H9 (cell line): ENCODE data around the gene PHTF1. TPM values are rescaled to one million over a fixed set of nuclear protein-coding genes. Genes with fewer than 3 reads are reported as not detected.

Source experiments
- DNase-seq: peaks from one replicate; pipeline ENCODE4 v3.0.0-alpha.2; 2017
- H2AFZ ChIP-seq: one replicate; pipeline ENCODE4 v1.6.1; 2013; ENCODE audit warnings: mild to moderate bottlenecking, low read length, control low read depth, moderate library complexity
- H2AK5ac ChIP-seq: 2 replicates; pipeline ENCODE4 v1.6.1; 2013; ENCODE audit warnings: low read length, control low read depth, mixed read lengths; ENCODE audit not compliant: insufficient read length
- H2BK120ac ChIP-seq: one replicate; pipeline ENCODE4 v1.6.1; 2013; ENCODE audit warnings: low read depth, mild to moderate bottlenecking, low read length, control low read depth, inconsistent platforms; ENCODE audit not compliant: poor library complexity, severe bottlenecking
- H2BK12ac ChIP-seq: 2 replicates; pipeline ENCODE4 v1.6.1; 2013; ENCODE audit warnings: low read length, control low read depth, mixed read lengths, low read depth; ENCODE audit not compliant: insufficient read length
- H2BK15ac ChIP-seq: 2 replicates; pipeline ENCODE4 v1.6.1; 2013; ENCODE audit warnings: low read depth, low read length, control low read depth
- H2BK20ac ChIP-seq: one replicate; pipeline ENCODE4 v1.6.1; 2013; ENCODE audit warnings: low read depth, mild to moderate bottlenecking, low read length, control low read depth, inconsistent platforms; ENCODE audit not compliant: poor library complexity, severe bottlenecking
- H2BK5ac ChIP-seq: 2 replicates; pipeline ENCODE4 v1.6.1; 2013; ENCODE audit warnings: low read length, control low read depth, mixed read lengths; ENCODE audit not compliant: insufficient read length
- H3K14ac ChIP-seq: 2 replicates; pipeline ENCODE4 v1.6.1; 2013; ENCODE audit warnings: low read length, control low read depth; ENCODE audit not compliant: insufficient read depth
- H3K18ac ChIP-seq: 2 replicates; pipeline ENCODE4 v1.6.1; 2013; ENCODE audit warnings: low read depth, mild to moderate bottlenecking, mixed read lengths, low read length, control low read depth; ENCODE audit not compliant: insufficient read length
- H3K23ac ChIP-seq: 2 replicates; pipeline ENCODE4 v1.6.1; 2013; ENCODE audit warnings: low read length, control low read depth, mixed read lengths, low read depth; ENCODE audit not compliant: insufficient read length
- H3K23me2 ChIP-seq: 2 replicates; pipeline ENCODE4 v1.6.1; 2013; ENCODE audit warnings: low read depth, mild to moderate bottlenecking, mixed read lengths, low read length, control low read depth; ENCODE audit not compliant: insufficient read length, poor library complexity, severe bottlenecking
- H3K27ac ChIP-seq: 2 replicates; pipeline ENCODE4 v1.5.1; 2013; ENCODE audit warnings: low read length, control low read depth, mixed read lengths, low read depth; ENCODE audit not compliant: insufficient read length
- H3K27me3 ChIP-seq: 2 replicates; pipeline ENCODE4 v1.6.1; 2013; ENCODE audit warnings: low read length, control low read depth, inconsistent platforms; ENCODE audit not compliant: insufficient read depth
- H3K4ac ChIP-seq: 2 replicates; pipeline ENCODE4 v1.6.1; 2013; ENCODE audit warnings: low read depth, mild to moderate bottlenecking, control low read depth, inconsistent platforms, low read length, moderate library complexity
- H3K4me1 ChIP-seq: 2 replicates; pipeline ENCODE4 v1.6.1; 2013; ENCODE audit warnings: low read length, control low read depth, inconsistent platforms; ENCODE audit not compliant: insufficient read depth
- H3K4me2 ChIP-seq: 2 replicates; pipeline ENCODE4 v1.6.1; 2013; ENCODE audit warnings: low read length, control low read depth, mixed read lengths; ENCODE audit not compliant: insufficient read length, insufficient read depth
- H3K56ac ChIP-seq: 2 replicates; pipeline ENCODE4 v1.6.1; 2013; ENCODE audit warnings: low read depth, mild to moderate bottlenecking, mixed read lengths, low read length, control low read depth; ENCODE audit not compliant: insufficient read length
- H3K79me1 ChIP-seq: 2 replicates; pipeline ENCODE4 v1.6.1; 2013; ENCODE audit warnings: low read depth, mild to moderate bottlenecking, moderate library complexity, low read length, control low read depth, inconsistent platforms; ENCODE audit not compliant: insufficient read depth, poor library complexity, severe bottlenecking
- H3K79me2 ChIP-seq: 2 replicates; pipeline ENCODE4 v1.6.1; 2013; ENCODE audit warnings: low read length, control low read depth, inconsistent platforms; ENCODE audit not compliant: insufficient read depth
- H3K9ac ChIP-seq: 2 replicates; pipeline ENCODE4 v1.6.1; 2013; ENCODE audit warnings: low read length, control low read depth, mixed read lengths; ENCODE audit not compliant: insufficient read length; ENCODE audit errors: extremely low read depth
- H3K9me3 ChIP-seq: one replicate; pipeline ENCODE4 v1.6.1; 2013; ENCODE audit warnings: low read depth, low read length, inconsistent platforms; ENCODE audit not compliant: control insufficient read depth
- H3T11ph ChIP-seq: one replicate; pipeline ENCODE4 v1.6.1; 2013; ENCODE audit warnings: mild to moderate bottlenecking, low read length, control low read depth, inconsistent platforms
- H4K20me1 ChIP-seq: one replicate; pipeline ENCODE4 v1.6.1; 2013; ENCODE audit not compliant: control insufficient read depth, insufficient read length, insufficient read depth
- H4K5ac ChIP-seq: 2 replicates; pipeline ENCODE4 v1.6.1; 2013; ENCODE audit warnings: low read depth, mild to moderate bottlenecking, mixed read lengths, low read length, control low read depth; ENCODE audit not compliant: insufficient read length
- H4K8ac ChIP-seq: replicated peaks from 2 replicates; pipeline ENCODE4 v1.6.1; 2013; ENCODE audit warnings: low read length, control low read depth, mixed read lengths, low read depth; ENCODE audit not compliant: insufficient read length
- H4K91ac ChIP-seq: 2 replicates; pipeline ENCODE4 v1.6.1; 2013; ENCODE audit warnings: low read depth, mild to moderate bottlenecking, moderate library complexity, mixed read lengths, low read length, control low read depth; ENCODE audit not compliant: insufficient read length
- H3K27ac Mint-ChIP-seq, 3 experiments: 2 replicates in 2 of 3; 3 replicates in 1 of 3; pipeline ENCODE4 v1.8.0; 2020 to 2021; ENCODE audit warnings: mixed read lengths in 3 of 3, mild to moderate bottlenecking in 1 of 3, moderate library complexity in 1 of 3
- H3K27me3 Mint-ChIP-seq: 2 replicates; pipeline ENCODE4 v1.8.0; 2021; ENCODE audit warnings: low read depth, mild to moderate bottlenecking, moderate library complexity, mixed read lengths
- H3K36me3 Mint-ChIP-seq, 3 experiments: 2 replicates in 2 of 3; 3 replicates in 1 of 3; pipeline ENCODE4 v1.8.0; 2020 to 2021; ENCODE audit warnings: low read depth in 3 of 3, mixed read lengths in 3 of 3; ENCODE audit not compliant: insufficient read depth in 1 of 3
- H3K4me1 Mint-ChIP-seq, 2 experiments: 2 replicates each; pipeline ENCODE4 v1.8.0; 2020; ENCODE audit warnings: mixed read lengths in 2 of 2
- H3K4me3 Mint-ChIP-seq, 2 experiments: 2 replicates in 1 of 2; 3 replicates in 1 of 2; pipeline ENCODE4 v1.8.0; 2020 to 2021; ENCODE audit warnings: mild to moderate bottlenecking in 2 of 2, mixed read lengths in 2 of 2, moderate library complexity in 1 of 2
- H3K9me3 Mint-ChIP-seq, 2 experiments: 2 replicates in 1 of 2; 3 replicates in 1 of 2; pipeline ENCODE4 v1.8.0; 2020; ENCODE audit warnings: mild to moderate bottlenecking in 2 of 2, mixed read lengths in 2 of 2, moderate library complexity in 1 of 2
- CTCF ChIP-seq: fragments of 200-600 bp; sonication (generic); conservative IDR thresholded peaks from 3 replicates; pipeline ENCODE4 v1.8.0; 2021; ENCODE audit warnings: antibody characterized with exemption, mild to moderate bottlenecking
- WGBS: extraction: QIAGEN DNeasy Blood & Tissue Kit; methylation state at CpG from one replicate; pipeline ENCODE4 v1.1.7; 2013; ENCODE audit warnings: missing lambda C conversion rate, low lambda C conversion rate, mixed read lengths; ENCODE audit not compliant: insufficient read length; ENCODE audit errors: extremely low coverage; 5-methylcytosine and 5-hydroxymethylcytosine counted together
- total RNA-seq: library from RNA; stranded (reverse); gene quantifications from 2 replicates; pipeline ENCODE4 v1.2.1, GENCODE V29; 2021

PHTF1 gene
- total RNA-seq, 1 experiment from 2014 or later, result 28.4 TPM

GRCh38 chr1:113744114-113744513 is 15.2 kb downstream of the PHTF1 start:
- Mint-ChIP-seq H3K27ac (no peak overlapping the region; a peak in 1 of 7 replicates), H3K9me3 (peaks cover 4 to 6% of the 10 kb centered on the region in 2 experiments; a peak in 3 of 5 replicates), H3K36me3 (peaks cover 20 to 35% (median 33%) of the 10 kb centered on the region in 3 experiments), H3K4me3 (no peak overlapping the region), H3K4me1 (peaks cover 0 to 7% of the 10 kb centered on the region in 2 experiments; a peak in 2 of 4 replicates), H3K27me3 (no peaks in the 10 kb centered on the region)
- Histone ChIP-seq H3K14ac (no peak overlapping the region), H2BK5ac (no peak overlapping the region), H3K4me2 (no peak overlapping the region), H2BK20ac (no peak overlapping the region), H2BK15ac (no peak overlapping the region), H4K20me1 (no peaks in the 10 kb centered on the region), H3K9me3 (no peaks in the 10 kb centered on the region), H2BK12ac (no peak overlapping the region), H2AK5ac (no peak overlapping the region), H3K79me1 (no peaks in the 10 kb centered on the region), H3K27me3 (no peaks in the 10 kb centered on the region), H3K27ac (no peak overlapping the region), H3K18ac (no peak overlapping the region), H2BK120ac (no peak overlapping the region), H4K8ac (no peak overlapping the region), H4K5ac (no peak overlapping the region), H4K91ac (no peak overlapping the region), H3K9ac (no peak overlapping the region), H3K4me1 (no peaks in the 10 kb centered on the region), H3K79me2 (no peaks in the 10 kb centered on the region), H3K23me2 (no peaks in the 10 kb centered on the region), H3K23ac (no peak overlapping the region), H3K4ac (no peak overlapping the region), H3T11ph (no peak overlapping the region), H3K56ac (no peak overlapping the region), H2AFZ (no peak overlapping the region)
- no CpG with 5 or more reads among the region's 1 CpG for WGBS
- no peak for DNase-seq
- TF ChIP-seq CTCF, result no peak
